Hepatocyte (in vitro differentiated cells): ENCODE measurements around the gene ASIC1.

Experiments
- EZH2phosphoT487 ChIP-seq: fragments of 200-600 bp; sonication (generic); IDR thresholded peaks from one replicate; pipeline ENCODE4 v1.6.1; 2018; ENCODE audit warnings: antibody characterized with exemption, mild to moderate bottlenecking, low read depth, moderate library complexity; ENCODE audit not compliant: unreplicated experiment, severe bottlenecking
- TF ChIP-seq, protein P1 (sequence below): fragments of 200-600 bp; sonication (generic); IDR thresholded peaks from 2 replicates; pipeline ENCODE4 v1.5.1; 2016; ENCODE audit warnings: antibody characterized with exemption, mild to moderate bottlenecking; ENCODE audit not compliant: poor library complexity

DNA sequence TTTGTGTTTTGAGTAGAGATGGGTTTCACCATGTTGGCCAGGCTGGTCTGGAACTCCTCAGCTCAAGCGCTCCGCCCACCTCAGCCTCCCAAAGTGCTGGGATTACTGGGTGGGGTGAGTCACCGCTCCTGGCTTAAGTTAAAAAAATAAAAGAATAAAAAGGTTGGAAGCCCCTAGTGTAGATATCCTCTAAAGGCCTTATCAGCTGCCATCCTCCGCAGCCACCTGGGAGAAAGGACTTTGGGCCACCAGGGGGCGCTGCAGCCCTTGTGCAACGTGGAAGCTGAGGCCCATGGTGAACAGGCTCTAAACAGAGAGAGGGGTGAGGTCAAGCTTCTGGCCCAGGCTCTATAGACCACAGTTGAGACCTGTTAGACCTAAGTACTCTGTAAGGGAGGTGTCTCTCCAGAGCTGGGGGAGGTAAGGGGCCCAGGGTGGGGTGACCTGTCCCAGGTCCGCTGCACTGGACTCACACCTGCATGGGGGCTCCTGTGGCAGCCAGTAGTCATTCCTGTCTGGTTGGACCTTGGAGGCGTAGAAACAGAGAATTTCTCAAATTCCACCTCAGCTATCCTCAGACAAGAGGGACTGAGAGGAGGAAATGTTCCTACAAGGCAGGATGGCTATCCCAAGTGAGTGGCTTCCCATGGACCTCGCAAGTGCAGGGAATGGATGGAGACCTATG, 18.1 kb upstream of the ASIC1 start:
- TF ChIP-seq, protein P1, sequence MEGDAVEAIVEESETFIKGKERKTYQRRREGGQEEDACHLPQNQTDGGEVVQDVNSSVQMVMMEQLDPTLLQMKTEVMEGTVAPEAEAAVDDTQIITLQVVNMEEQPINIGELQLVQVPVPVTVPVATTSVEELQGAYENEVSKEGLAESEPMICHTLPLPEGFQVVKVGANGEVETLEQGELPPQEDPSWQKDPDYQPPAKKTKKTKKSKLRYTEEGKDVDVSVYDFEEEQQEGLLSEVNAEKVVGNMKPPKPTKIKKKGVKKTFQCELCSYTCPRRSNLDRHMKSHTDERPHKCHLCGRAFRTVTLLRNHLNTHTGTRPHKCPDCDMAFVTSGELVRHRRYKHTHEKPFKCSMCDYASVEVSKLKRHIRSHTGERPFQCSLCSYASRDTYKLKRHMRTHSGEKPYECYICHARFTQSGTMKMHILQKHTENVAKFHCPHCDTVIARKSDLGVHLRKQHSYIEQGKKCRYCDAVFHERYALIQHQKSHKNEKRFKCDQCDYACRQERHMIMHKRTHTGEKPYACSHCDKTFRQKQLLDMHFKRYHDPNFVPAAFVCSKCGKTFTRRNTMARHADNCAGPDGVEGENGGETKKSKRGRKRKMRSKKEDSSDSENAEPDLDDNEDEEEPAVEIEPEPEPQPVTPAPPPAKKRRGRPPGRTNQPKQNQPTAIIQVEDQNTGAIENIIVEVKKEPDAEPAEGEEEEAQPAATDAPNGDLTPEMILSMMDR: peak; percentile 88
- TF ChIP-seq EZH2phosphoT487: no peak
